Thoracic aorta (tissue), 2 donors: ENCODE measurements around the gene ANKRD65. TPM values are rescaled to one million over a fixed set of nuclear protein-coding genes. Genes with fewer than 3 reads are reported as not detected.
"Not testable (repeated sequence)": the region's sequence is repeated elsewhere in the genome, so short reads cannot be mapped to it uniquely, and the experiment has no call there.

ENCODE experiments used
- ATAC-seq: fragments of 150-250 bp; one replicate; pipeline ENCODE4 v1.8.0; 2017; ENCODE audit warnings: low read depth; ENCODE audit not compliant: insufficient number of reproducible peaks, low FRiP score
- DNase-seq: peaks from one replicate; pipeline ENCODE4 v3.0.0-alpha.2; 2020; ENCODE audit warnings: low spot score
- H3K27ac ChIP-seq, 2 donors: fragments of 200-600 bp; sonication (generic); 1 replicate in 1 of 2; 2 replicates in 1 of 2; pipeline ENCODE4 v1.5.1; 2016; ENCODE audit warnings: mild to moderate bottlenecking in 2 of 2, moderate library complexity in 2 of 2
- H3K27me3 ChIP-seq: fragments of 200-600 bp; sonication (generic); replicated peaks from 2 replicates; pipeline ENCODE4 v1.6.0; 2016; ENCODE audit warnings: mild to moderate bottlenecking; ENCODE audit not compliant: insufficient read depth
- H3K36me3 ChIP-seq: fragments of 200-600 bp; sonication (generic); one replicate; pipeline ENCODE4 v1.5.1; 2016
- H3K4me1 ChIP-seq, 2 donors: fragments of 200-600 bp; sonication (generic); 1 replicate in 1 of 2; 2 replicates in 1 of 2; pipeline versions ENCODE4 v1.5.1 to v1.6.0; 2016; ENCODE audit warnings: low read depth in 2 of 2, mild to moderate bottlenecking in 1 of 2; ENCODE audit not compliant: control insufficient read depth in 1 of 2
- H3K4me3 ChIP-seq: fragments of 200-600 bp; sonication (generic); 2 replicates; pipeline ENCODE4 v1.5.1; 2016; ENCODE audit warnings: mild to moderate bottlenecking
- H3K9me3 ChIP-seq: fragments of 200-600 bp; sonication (generic); 2 replicates; pipeline ENCODE4 v1.5.1; 2016
- CTCF ChIP-seq: fragments of 200-600 bp; sonication (generic); IDR thresholded peaks from one replicate; pipeline ENCODE4 v1.5.1; 2019; ENCODE audit warnings: antibody characterized with exemption
- total RNA-seq, 2 donors: library from RNA; depleted of rRNA; stranded (reverse); fragments of >200 nt; gene quantifications; one replicate each; pipeline versions ENCODE4 v1.1.0 to v1.2.3, GENCODE V29; 2016

The ANKRD65 gene
- total RNA-seq, 2 donors from 2014 or later = 0.68 TPM; not detected in 1

- ATAC-seq = no peak
- Histone ChIP-seq H3K27ac (no peak overlapping the region), H3K36me3 (peaks cover 7% of the 10 kb centered on the region), H3K27me3 (no peaks in the 10 kb centered on the region), H3K9me3 (no peaks in the 10 kb centered on the region), H3K4me3 (no peak overlapping the region), H3K4me1 (peaks cover 20 to 29% of the 10 kb centered on the region in 2 donors)
- TF ChIP-seq CTCF = no peak
- no peak for DNase-seq
These were observed 50.2 kb downstream of the ANKRD65 start for GRCh38 chr1:1370771-1371300.

GRCh38 chr1:1370094-1370493 is 51.0 kb downstream of the ANKRD65 start:
- not testable (repeated sequence) for ATAC-seq, H3K27ac ChIP-seq

More at GRCh38 chr1:1370094-1370493, 51.0 kb downstream of the ANKRD65 start:
- not testable (repeated sequence) for DNase-seq, H3K36me3 ChIP-seq, H3K9me3 ChIP-seq, H3K4me3 ChIP-seq, H3K27me3 ChIP-seq
- H3K4me1 ChIP-seq = peaks cover 18 to 29% of the 10 kb centered on the region in 2 donors

Other genes starting within 250 kb of the ANKRD65 start
- not detected for gene TTLL10, start 247.4 kb downstream of the ANKRD65 start, total RNA-seq
- gene TNFRSF18, start 214.7 kb downstream of the ANKRD65 start, total RNA-seq = 1 to 10 TPM in 1 of 2 donors, not detected in 1; 1.3 TPM
- 1 to 10 TPM in 1 of 2 donors, not detected in 1; 1.8 TPM for gene TNFRSF4, start 207.1 kb downstream of the ANKRD65 start, total RNA-seq
- gene SDF4, start 189.3 kb downstream of the ANKRD65 start, total RNA-seq = 100 to 1,000 TPM; 157 to 230 TPM
- gene B3GALT6, start 189.0 kb downstream of the ANKRD65 start, total RNA-seq = 10 to 100 TPM; 15.5 to 25.3 TPM
- 10 to 100 TPM in 1 of 2 donors, 1 to 10 TPM in 1; 2.9 to 12.5 TPM for gene C1QTNF12, start 174.6 kb downstream of the ANKRD65 start, total RNA-seq
- gene UBE2J2, start 147.4 kb downstream of the ANKRD65 start, total RNA-seq = 10 to 100 TPM; 43.5 to 57.7 TPM
- gene SCNN1D, start 140.8 kb downstream of the ANKRD65 start, total RNA-seq = 10 to 100 TPM in 1 of 2 donors, 1 to 10 TPM in 1; 1.8 to 10.3 TPM
- 100 to 1,000 TPM in 1 of 2 donors, 10 to 100 TPM in 1; 41.6 to 121 TPM for gene ACAP3, start 113.3 kb downstream of the ANKRD65 start, total RNA-seq
- 10 to 100 TPM; 22.1 to 22.6 TPM for gene PUSL1, start 112.7 kb downstream of the ANKRD65 start, total RNA-seq
- 100 to 1,000 TPM; 192 to 195 TPM for gene INTS11, start 96.6 kb downstream of the ANKRD65 start, total RNA-seq
- 10 to 100 TPM; 16.4 to 26.3 TPM for gene CPTP, start 96.5 kb downstream of the ANKRD65 start, total RNA-seq
- under 1 TPM in 1 of 2 donors, not detected in 1; 0.14 TPM for gene TAS1R3, start 90.0 kb downstream of the ANKRD65 start, total RNA-seq
- gene DVL1, start 71.9 kb downstream of the ANKRD65 start, total RNA-seq = 100 to 1,000 TPM in 1 of 2 donors, 10 to 100 TPM in 1; 66.2 to 101 TPM
- gene MXRA8, start 62.7 kb downstream of the ANKRD65 start, total RNA-seq = 100 to 1,000 TPM; 239 to 326 TPM
- 10 to 100 TPM; 43.5 to 94.5 TPM for gene AURKAIP1, start 46.1 kb downstream of the ANKRD65 start, total RNA-seq
- gene CCNL2, start 21.9 kb downstream of the ANKRD65 start, total RNA-seq = 100 to 1,000 TPM; 214 to 313 TPM
- 100 to 1,000 TPM in 1 of 2 donors, 10 to 100 TPM in 1; 96.9 to 121 TPM for gene MRPL20, start 14.0 kb downstream of the ANKRD65 start, total RNA-seq
- gene VWA1, start 14.4 kb upstream of the ANKRD65 start, total RNA-seq = 10 to 100 TPM; 21.7 to 23.6 TPM
- under 1 TPM in 1 of 2 donors, not detected in 1; 0.27 TPM for gene ATAD3C, start 28.4 kb upstream of the ANKRD65 start, total RNA-seq
- 10 to 100 TPM; 15.4 to 30.9 TPM for gene ATAD3B, start 50.5 kb upstream of the ANKRD65 start, total RNA-seq
- 10 to 100 TPM; 16.7 to 17.6 TPM for gene ATAD3A, start 90.9 kb upstream of the ANKRD65 start, total RNA-seq
- 10 to 100 TPM; 11.1 TPM for gene TMEM240, start 119.3 kb upstream of the ANKRD65 start, total RNA-seq
- gene SSU72, start 153.6 kb upstream of the ANKRD65 start, total RNA-seq = 10 to 100 TPM; 80.4 to 90.2 TPM
- gene FNDC10, start 178.9 kb upstream of the ANKRD65 start, total RNA-seq = 1 to 10 TPM in 1 of 2 donors, under 1 TPM in 1; 0.54 to 2.7 TPM
- 100 to 1,000 TPM in 1 of 2 donors, 10 to 100 TPM in 1; 48.6 to 102 TPM for gene MIB2, start 194.2 kb upstream of the ANKRD65 start, total RNA-seq
- 100 to 1,000 TPM in 1 of 2 donors, 10 to 100 TPM in 1; 87.2 to 201 TPM for gene MMP23B, start 210.9 kb upstream of the ANKRD65 start, total RNA-seq
- gene CDK11B, start 237.7 kb upstream of the ANKRD65 start, total RNA-seq = 10 to 100 TPM; 17.7 to 19.1 TPM